Endodermal cell (in vitro differentiated cells): ENCODE measurements around the gene DGCR2. TPM values are rescaled to one million over a fixed set of nuclear protein-coding genes. Genes with fewer than 3 reads are reported as not detected.
A peak's percentile ranks its signal among the peaks of the same experiment; 100 is the strongest.

ENCODE experiments used
- DNase-seq: peaks from one replicate; pipeline ENCODE4 v3.0.0-alpha.2; 2017
- H3K27ac ChIP-seq: 2 replicates; pipeline ENCODE4 v1.5.1; 2013; ENCODE audit warnings: mild to moderate bottlenecking, low read depth, low read length, moderate library complexity
- H3K27me3 ChIP-seq: 2 replicates; pipeline ENCODE4 v1.6.1; 2013; ENCODE audit warnings: mild to moderate bottlenecking, low read length, moderate library complexity; ENCODE audit not compliant: insufficient read depth, control insufficient read depth, poor library complexity, severe bottlenecking
- H3K36me3 ChIP-seq: 2 replicates; pipeline ENCODE4 v1.7.0; 2013; ENCODE audit warnings: mild to moderate bottlenecking, low read length, moderate library complexity; ENCODE audit not compliant: control insufficient read depth, insufficient read depth
- H3K4me1 ChIP-seq: one replicate; pipeline ENCODE4 v1.7.0; 2013; ENCODE audit warnings: low read length; ENCODE audit not compliant: control insufficient read depth, insufficient read depth
- H3K4me3 ChIP-seq: 2 replicates; pipeline ENCODE4 v1.5.1; 2013; ENCODE audit warnings: mild to moderate bottlenecking, low read length, moderate library complexity
- H3K9ac ChIP-seq: 2 replicates; pipeline ENCODE4 v1.6.1; 2013; ENCODE audit warnings: mild to moderate bottlenecking, low read length, moderate library complexity; ENCODE audit not compliant: poor library complexity, severe bottlenecking; ENCODE audit errors: extremely low read depth
- H3K9me3 ChIP-seq: 2 replicates; pipeline ENCODE4 v1.6.1; 2013; ENCODE audit warnings: mild to moderate bottlenecking, low read length, moderate library complexity; ENCODE audit not compliant: control insufficient read depth
- H3K27ac Mint-ChIP-seq: 2 replicates; pipeline ENCODE4 v1.8.0; 2020; ENCODE audit warnings: mixed read lengths
- H3K27me3 Mint-ChIP-seq: 2 replicates; pipeline ENCODE4 v1.8.0; 2021; ENCODE audit warnings: mild to moderate bottlenecking, mixed read lengths; ENCODE audit not compliant: insufficient read depth
- H3K36me3 Mint-ChIP-seq: 2 replicates; pipeline ENCODE4 v1.8.0; 2020; ENCODE audit warnings: low read depth, mixed read lengths
- H3K4me1 Mint-ChIP-seq: 2 replicates; pipeline ENCODE4 v1.8.0; 2020; ENCODE audit warnings: mixed read lengths
- H3K4me3 Mint-ChIP-seq: 2 replicates; pipeline ENCODE4 v1.8.0; 2020; ENCODE audit warnings: mild to moderate bottlenecking, moderate library complexity, mixed read lengths
- H3K9me3 Mint-ChIP-seq: 2 replicates; pipeline ENCODE4 v1.8.0; 2020; ENCODE audit warnings: mild to moderate bottlenecking, mixed read lengths
- whole genome bisulfite sequencing, 2 experiments: methylation state at CpG; one replicate each; pipeline versions ENCODE4 v1.1.5 to v1.1.7; 2013; ENCODE audit warnings: missing lambda C conversion rate in 2 of 2, mixed read lengths in 1 of 2; ENCODE audit not compliant: insufficient coverage in 1 of 2, insufficient read length in 1 of 2; 5-methylcytosine and 5-hydroxymethylcytosine counted together
- total RNA-seq, 2 donors: library from RNA; stranded (reverse); fragmentation: NEBNext Ultra II Directional in 1 of 2; extraction: Animal tissue kit (Norgen Biotek cat#: 25700) in 1 of 2; gene quantifications; 2 replicates in 1 of 2; 3 replicates in 1 of 2; pipeline ENCODE4 v1.2.1, GENCODE V29; 2021
- TF ChIP-seq, protein P1 (sequence below): fragments of 200-600 bp; sonication (generic); conservative IDR thresholded peaks from 2 replicates; pipeline ENCODE4 v1.5.0; 2021; ENCODE audit warnings: antibody characterized with exemption, mild to moderate bottlenecking

Gene DGCR2
- total RNA-seq, 2 donors from 2014 or later: 54.6 to 62.9 TPM

DNA sequence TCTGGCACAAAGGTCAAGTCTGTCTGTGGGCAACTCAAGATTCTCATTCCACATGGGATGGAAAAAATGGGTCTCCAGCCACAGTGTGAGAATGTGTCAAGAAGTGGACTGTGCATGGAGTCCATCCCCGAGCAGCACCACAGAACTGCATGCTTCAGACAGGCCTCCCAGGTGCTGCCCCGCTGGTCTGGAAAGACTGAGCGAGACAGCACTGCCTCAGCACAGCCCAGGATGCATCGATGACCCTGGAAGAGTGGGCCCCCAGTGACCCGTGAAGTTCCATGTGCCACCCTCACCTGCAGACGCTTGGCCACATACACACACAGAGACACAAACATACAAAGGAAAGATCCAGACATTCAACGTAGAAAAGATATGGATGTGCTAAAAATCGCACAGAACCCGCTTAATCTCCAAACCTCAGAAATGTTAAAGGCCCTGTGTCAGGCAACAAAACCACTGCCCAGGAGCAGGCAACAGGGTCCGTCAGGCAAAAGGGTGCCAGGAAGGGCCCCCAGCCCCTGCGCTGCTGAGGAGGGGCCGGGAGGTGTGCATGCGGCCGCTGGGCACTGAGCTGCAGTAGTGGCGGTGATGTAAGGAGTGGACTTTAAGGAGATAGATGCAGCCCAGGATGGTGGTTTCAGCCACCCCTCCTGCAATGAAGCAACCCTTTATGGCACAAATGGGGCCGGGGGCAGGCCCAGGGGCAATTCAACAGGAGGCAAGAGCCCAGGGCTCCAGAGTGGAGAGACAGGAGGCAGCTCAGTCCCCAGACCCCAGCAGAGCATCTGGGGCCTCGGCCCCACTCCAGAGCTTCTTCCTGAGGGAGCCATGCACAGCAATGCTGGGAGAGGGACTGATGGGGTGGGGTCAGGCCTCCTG lies 84.7 kb downstream of the DGCR2 start:
- H3K4me3 Mint-ChIP-seq: no peak overlapping the region
- 86 to 96% methylated on average over 11 to 17 of the region's 17 CpGs for WGBS, 2 experiments
- peak; percentile 36 for DNase-seq

DNA sequence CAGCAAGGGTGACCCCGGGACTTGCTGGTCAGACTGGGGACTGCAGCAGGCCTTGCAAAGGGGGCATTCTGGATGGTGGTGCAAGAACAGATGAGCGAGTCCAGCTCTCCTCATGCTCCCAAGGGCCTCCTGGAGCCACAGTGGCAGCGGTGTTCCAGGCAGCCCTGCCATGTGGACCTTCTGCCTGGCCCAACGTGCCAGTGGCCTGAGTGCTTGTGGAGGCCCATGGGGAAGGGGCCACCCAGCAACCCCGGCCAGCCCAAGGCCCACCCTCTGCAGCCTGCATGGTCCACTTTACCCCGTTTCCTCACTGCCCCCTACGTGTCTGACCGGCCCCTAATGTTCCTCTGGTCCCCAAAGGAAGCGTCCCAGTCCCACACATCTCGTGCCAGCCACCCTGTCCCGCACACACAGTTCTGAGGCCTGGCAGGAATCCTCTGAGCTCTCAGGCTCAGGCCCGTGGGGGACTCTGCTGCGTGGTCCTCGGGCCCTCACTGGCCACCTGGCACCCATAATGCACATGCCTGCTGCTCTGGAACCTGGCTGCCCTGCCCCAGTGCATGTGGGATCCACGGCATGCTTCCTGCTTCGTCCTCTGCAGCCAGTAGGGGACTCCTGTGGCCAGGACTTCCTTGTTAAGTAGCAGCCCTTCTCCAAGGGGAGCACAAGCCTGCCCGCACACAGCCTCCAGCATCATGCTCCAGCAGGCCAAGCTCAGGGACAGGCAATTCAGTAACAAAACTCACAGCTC lies 85.5 kb downstream of the DGCR2 start:
- H3K36me3 ChIP-seq: peaks cover 6% of the 10 kb centered on the region
- H3K4me1 Mint-ChIP-seq: no peaks in the 10 kb centered on the region
- H3K9ac ChIP-seq: no peak overlapping the region
- WGBS, 2 experiments: 89 to 93% methylated on average over 6 to 17 of the region's 17 CpGs
- peaks cover 12% of the 10 kb centered on the region for H3K27me3 Mint-ChIP-seq
- H3K27me3 ChIP-seq: no peaks in the 10 kb centered on the region
- H3K9me3 Mint-ChIP-seq: no peaks in the 10 kb centered on the region
- no peak overlapping the region for H3K27ac Mint-ChIP-seq
- H3K36me3 Mint-ChIP-seq: peaks cover 27% of the 10 kb centered on the region
- DNase-seq: peak; percentile 68
- no peak overlapping the region for H3K4me3 Mint-ChIP-seq
- no peak overlapping the region for H3K4me3 ChIP-seq
- H3K4me1 ChIP-seq: no peaks in the 10 kb centered on the region
- TF ChIP-seq, protein P1, sequence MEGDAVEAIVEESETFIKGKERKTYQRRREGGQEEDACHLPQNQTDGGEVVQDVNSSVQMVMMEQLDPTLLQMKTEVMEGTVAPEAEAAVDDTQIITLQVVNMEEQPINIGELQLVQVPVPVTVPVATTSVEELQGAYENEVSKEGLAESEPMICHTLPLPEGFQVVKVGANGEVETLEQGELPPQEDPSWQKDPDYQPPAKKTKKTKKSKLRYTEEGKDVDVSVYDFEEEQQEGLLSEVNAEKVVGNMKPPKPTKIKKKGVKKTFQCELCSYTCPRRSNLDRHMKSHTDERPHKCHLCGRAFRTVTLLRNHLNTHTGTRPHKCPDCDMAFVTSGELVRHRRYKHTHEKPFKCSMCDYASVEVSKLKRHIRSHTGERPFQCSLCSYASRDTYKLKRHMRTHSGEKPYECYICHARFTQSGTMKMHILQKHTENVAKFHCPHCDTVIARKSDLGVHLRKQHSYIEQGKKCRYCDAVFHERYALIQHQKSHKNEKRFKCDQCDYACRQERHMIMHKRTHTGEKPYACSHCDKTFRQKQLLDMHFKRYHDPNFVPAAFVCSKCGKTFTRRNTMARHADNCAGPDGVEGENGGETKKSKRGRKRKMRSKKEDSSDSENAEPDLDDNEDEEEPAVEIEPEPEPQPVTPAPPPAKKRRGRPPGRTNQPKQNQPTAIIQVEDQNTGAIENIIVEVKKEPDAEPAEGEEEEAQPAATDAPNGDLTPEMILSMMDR: peak; percentile 44
- no peaks in the 10 kb centered on the region for H3K9me3 ChIP-seq
- H3K27ac ChIP-seq: no peak overlapping the region

More for the DNA sequence above, 84.7 kb downstream of the DGCR2 start:
- Histone ChIP-seq H3K27ac (no peak overlapping the region), H3K27me3 (no peaks in the 10 kb centered on the region), H3K9me3 (no peaks in the 10 kb centered on the region), H3K4me1 (no peaks in the 10 kb centered on the region), H3K4me3 (no peak overlapping the region), H3K9ac (no peak overlapping the region), H3K36me3 (peaks cover 14% of the 10 kb centered on the region)
- no peak overlapping the region for H3K27ac Mint-ChIP-seq
- peaks cover 8% of the 10 kb centered on the region for H3K27me3 Mint-ChIP-seq
- no peaks in the 10 kb centered on the region for H3K9me3 Mint-ChIP-seq
- no peaks in the 10 kb centered on the region for H3K4me1 Mint-ChIP-seq
- TF ChIP-seq, protein P1: no peak
- peaks cover 34% of the 10 kb centered on the region for H3K36me3 Mint-ChIP-seq

DNA sequence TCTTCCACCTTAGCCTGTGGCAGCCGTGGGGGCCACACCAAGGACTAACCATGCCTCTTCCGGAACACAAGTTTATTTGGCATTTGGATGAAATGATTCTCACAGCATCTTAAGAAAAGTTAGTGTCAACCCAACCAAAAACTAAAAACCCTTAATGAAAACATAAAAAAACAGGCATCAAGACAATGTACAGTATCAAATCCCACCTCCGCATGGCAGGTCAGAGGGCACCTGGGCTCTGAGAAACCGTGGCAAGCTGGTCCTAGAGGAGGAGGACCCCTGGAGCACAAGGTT lies 86.0 kb downstream of the DGCR2 start:
- Histone ChIP-seq H3K4me1 (no peaks in the 10 kb centered on the region), H3K27ac (no peak overlapping the region), H3K4me3 (no peak overlapping the region), H3K27me3 (peaks cover 5% of the 10 kb centered on the region), H3K36me3 (peaks cover 2% of the 10 kb centered on the region), H3K9ac (no peak overlapping the region), H3K9me3 (no peaks in the 10 kb centered on the region)
- peaks cover 17% of the 10 kb centered on the region for H3K27me3 Mint-ChIP-seq
- 81 to 93% methylated on average over 3 to 4 of the region's 4 CpGs for WGBS, 2 experiments
- no peak overlapping the region for H3K4me3 Mint-ChIP-seq
- TF ChIP-seq, protein P1: no peak
- H3K27ac Mint-ChIP-seq: no peak overlapping the region
- peaks cover 25% of the 10 kb centered on the region for H3K36me3 Mint-ChIP-seq
- DNase-seq: no peak
- H3K4me1 Mint-ChIP-seq: no peaks in the 10 kb centered on the region
- no peaks in the 10 kb centered on the region for H3K9me3 Mint-ChIP-seq
